Left ventricle myocardium inferior (tissue), 1 donor: ENCODE data around the gene IL1F10. TPM values are rescaled to one million over a fixed set of nuclear protein-coding genes. Genes with fewer than 3 reads are reported as not detected.

ENCODE experiments used
- DNase-seq: peaks from one replicate; pipeline ENCODE4 v3.0.0-alpha.2; 2020
- H3K27ac ChIP-seq: fragments of 200-600 bp; replicated peaks from 2 replicates; pipeline ENCODE4 v1.8.0; 2021
- H3K27me3 ChIP-seq: fragments of 200-600 bp; 2 replicates; pipeline ENCODE4 v1.8.0; 2021; ENCODE audit warnings: low read depth
- H3K36me3 ChIP-seq: fragments of 200-600 bp; 2 replicates; pipeline ENCODE4 v1.8.0; 2021
- H3K4me1 ChIP-seq: fragments of 200-600 bp; 2 replicates; pipeline ENCODE4 v1.8.0; 2021
- H3K4me3 ChIP-seq: fragments of 200-600 bp; 2 replicates; pipeline ENCODE4 v1.8.0; 2021; ENCODE audit warnings: mild to moderate bottlenecking, moderate library complexity
- H3K9me3 ChIP-seq: fragments of 200-600 bp; replicated peaks from 2 replicates; pipeline ENCODE4 v1.8.0; 2021
- intact Hi-C: fragments of 100-400 bp; cut with micrococcal nuclease; formaldehyde crosslinking; loops from one replicate; pipeline ENCODE4 v1.11.0; 2022
- total RNA-seq: library from RNA; stranded (reverse); fragmentation: NEBNext Ultra II Directional; extraction: Animal tissue kit (Norgen Biotek cat#: 25700); gene quantifications from one replicate; pipeline ENCODE4 v1.2.1, GENCODE V29; 2021
- TF ChIP-seq, protein P1 (sequence below): fragments of 200-600 bp; IDR thresholded peaks from 2 replicates; pipeline ENCODE4 v1.8.0; 2021; ENCODE audit warnings: antibody characterized with exemption, mild to moderate bottlenecking, borderline replicate concordance
- donor health status: DM: no; HTN: yes; CAD: no; lungs with severe emphysema.

The IL1F10 gene
- total RNA-seq, 1 donor from 2014 or later: not detected

- TF ChIP-seq, protein P1, sequence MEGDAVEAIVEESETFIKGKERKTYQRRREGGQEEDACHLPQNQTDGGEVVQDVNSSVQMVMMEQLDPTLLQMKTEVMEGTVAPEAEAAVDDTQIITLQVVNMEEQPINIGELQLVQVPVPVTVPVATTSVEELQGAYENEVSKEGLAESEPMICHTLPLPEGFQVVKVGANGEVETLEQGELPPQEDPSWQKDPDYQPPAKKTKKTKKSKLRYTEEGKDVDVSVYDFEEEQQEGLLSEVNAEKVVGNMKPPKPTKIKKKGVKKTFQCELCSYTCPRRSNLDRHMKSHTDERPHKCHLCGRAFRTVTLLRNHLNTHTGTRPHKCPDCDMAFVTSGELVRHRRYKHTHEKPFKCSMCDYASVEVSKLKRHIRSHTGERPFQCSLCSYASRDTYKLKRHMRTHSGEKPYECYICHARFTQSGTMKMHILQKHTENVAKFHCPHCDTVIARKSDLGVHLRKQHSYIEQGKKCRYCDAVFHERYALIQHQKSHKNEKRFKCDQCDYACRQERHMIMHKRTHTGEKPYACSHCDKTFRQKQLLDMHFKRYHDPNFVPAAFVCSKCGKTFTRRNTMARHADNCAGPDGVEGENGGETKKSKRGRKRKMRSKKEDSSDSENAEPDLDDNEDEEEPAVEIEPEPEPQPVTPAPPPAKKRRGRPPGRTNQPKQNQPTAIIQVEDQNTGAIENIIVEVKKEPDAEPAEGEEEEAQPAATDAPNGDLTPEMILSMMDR: no peak
- no peaks in the 10 kb centered on the region for H3K36me3 ChIP-seq
- H3K4me1 ChIP-seq: no peaks in the 10 kb centered on the region
- no peaks in the 10 kb centered on the region for H3K9me3 ChIP-seq
- DNase-seq: no peak
- peaks cover 11% of the 10 kb centered on the region for H3K27me3 ChIP-seq
- no peak overlapping the region for H3K27ac ChIP-seq
- intact Hi-C loops: no loop called here
- H3K4me3 ChIP-seq: no peak overlapping the region
Observed at GRCh38 chr2:113068706-113069485, 1.1 kb downstream of the IL1F10 start.

DNA sequence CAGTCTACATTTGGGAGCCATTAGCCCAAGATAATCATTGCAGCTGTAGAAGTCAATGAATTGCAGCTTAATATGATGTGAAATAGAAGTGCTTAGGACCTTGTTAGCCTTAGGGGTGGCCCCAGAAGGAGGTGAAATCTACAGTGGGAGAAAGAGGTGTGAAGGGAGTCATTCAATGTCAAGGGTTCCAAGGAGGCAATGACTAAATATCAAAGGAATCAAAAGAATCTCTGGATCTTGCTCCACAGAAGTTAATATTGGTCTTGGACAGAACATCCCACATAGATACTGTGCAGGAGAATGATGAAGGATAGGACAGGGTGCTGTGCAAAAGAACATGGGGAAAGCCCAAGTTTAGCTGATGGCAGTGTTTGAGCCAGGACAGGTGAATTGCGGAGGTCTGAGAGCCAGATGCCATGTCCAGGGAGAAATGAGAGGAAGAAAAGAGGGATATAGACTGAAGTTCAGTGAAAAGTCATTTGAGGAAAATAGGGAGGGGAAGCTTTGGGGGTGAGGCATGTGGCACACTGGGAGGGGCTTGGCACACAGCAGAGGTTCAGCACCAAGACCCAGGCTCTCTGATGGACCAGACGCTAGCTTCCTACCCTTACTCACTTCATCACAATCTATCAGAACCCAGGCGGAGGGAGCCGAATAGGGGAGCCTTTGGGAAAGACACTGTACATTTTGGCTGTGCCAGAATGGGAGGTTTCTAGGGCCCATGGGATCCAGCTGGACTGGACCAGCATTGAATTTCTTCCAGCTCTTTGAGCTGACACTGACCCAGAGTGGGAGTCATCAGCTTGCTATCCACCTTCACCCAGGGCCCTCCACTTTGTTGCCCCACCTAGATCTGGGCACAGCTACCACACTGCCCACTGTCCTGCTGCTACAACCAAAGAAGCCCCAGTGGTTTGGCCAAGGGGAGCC lies 2.2 kb downstream of the IL1F10 start:
- H3K36me3 ChIP-seq: no peaks in the 10 kb centered on the region
- H3K27ac ChIP-seq: no peak overlapping the region
- H3K4me3 ChIP-seq: no peak overlapping the region
- H3K9me3 ChIP-seq: no peaks in the 10 kb centered on the region
- TF ChIP-seq, protein P1: no peak
- no peak for DNase-seq
- intact Hi-C loops: no loop called here
- no peaks in the 10 kb centered on the region for H3K4me1 ChIP-seq
- H3K27me3 ChIP-seq: peaks cover 8% of the 10 kb centered on the region

- no peak for DNase-seq
- H3K27ac ChIP-seq: no peak overlapping the region
- TF ChIP-seq, protein P1: no peak
- peaks cover 13% of the 10 kb centered on the region for H3K27me3 ChIP-seq
- H3K9me3 ChIP-seq: no peaks in the 10 kb centered on the region
- H3K4me1 ChIP-seq: no peaks in the 10 kb centered on the region
- no peaks in the 10 kb centered on the region for H3K36me3 ChIP-seq
- intact Hi-C loops: no loop called here
- H3K4me3 ChIP-seq: no peak overlapping the region
Observed at GRCh38 chr2:113070606-113070975, 2.8 kb downstream of the IL1F10 start.

DNA sequence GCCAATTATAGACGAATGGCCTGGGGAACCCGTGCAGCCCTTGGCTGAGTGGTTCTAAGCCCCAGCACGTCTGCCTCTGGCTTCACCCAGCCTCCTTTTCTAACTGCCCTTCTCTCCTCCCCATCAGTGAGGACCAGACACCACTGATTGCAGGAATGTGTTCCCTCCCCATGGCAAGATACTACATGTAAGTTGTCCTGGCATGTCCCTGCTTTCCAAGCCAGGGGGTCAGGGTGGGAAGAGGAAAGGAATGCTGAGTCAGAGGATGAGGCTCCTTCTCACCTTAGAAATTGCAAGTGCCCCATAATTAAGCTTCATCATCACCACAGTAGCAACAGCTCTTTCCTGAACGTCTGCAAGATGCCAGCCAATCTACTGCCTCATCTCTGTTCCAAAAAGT lies 4.8 kb downstream of the IL1F10 start:
- Histone ChIP-seq H3K36me3 (no peaks in the 10 kb centered on the region), H3K27me3 (peaks cover 6% of the 10 kb centered on the region), H3K27ac (no peak overlapping the region), H3K9me3 (no peaks in the 10 kb centered on the region), H3K4me1 (no peaks in the 10 kb centered on the region), H3K4me3 (no peak overlapping the region)
- TF ChIP-seq, protein P1: no peak
- DNase-seq: no peak
- intact Hi-C loops: no loop called here

GRCh38 chr2:113073325-113073834 lies 5.6 kb downstream of the IL1F10 start:
- Histone ChIP-seq H3K9me3 (no peaks in the 10 kb centered on the region), H3K36me3 (no peaks in the 10 kb centered on the region), H3K27ac (no peak overlapping the region), H3K4me3 (no peak overlapping the region), H3K27me3 (peaks cover 6% of the 10 kb centered on the region), H3K4me1 (no peaks in the 10 kb centered on the region)
- DNase-seq: no peak
- intact Hi-C loops: no loop called here
- TF ChIP-seq, protein P1: no peak
